A549 (cell line): ENCODE data around the gene FASTKD3. TPM values are rescaled to one million over a fixed set of nuclear protein-coding genes. Genes with fewer than 3 reads are reported as not detected.

Experiments used
- ATAC-seq, 2 experiments: fragments of 200-7000 bp in 1 of 2; fragments of >200 bp in 1 of 2; cut with Nextera tagmentation in 1 of 2; cut with Tn5 transposase in 1 of 2; 3 replicates each; pipeline versions ENCODE4 v1.8.0 to v1.9.1; 2018 to 2020; ENCODE audit warnings: mild to moderate bottlenecking in 1 of 2, moderate library complexity in 1 of 2
- CTCF ChIA-PET: fragments of 300-600 bp; sonication (Branson Sonifier 250); formaldehyde crosslinking; extraction: SDS; loops from one replicate; lab custom pipeline; 2021; ENCODE audit warnings: antibody characterized with exemption, inconsistent platforms; lab: Yijun Ruan, JAX
- POLR2A ChIA-PET: fragments of 350-600 bp; formaldehyde crosslinking; extraction: SDS; loops from one replicate; lab custom pipeline; 2021; ENCODE audit warnings: antibody characterized with exemption, inconsistent platforms; lab: Yijun Ruan, JAX
- DNase-seq, 2 experiments: peaks; one replicate each; pipeline versions ENCODE4 v3.0.0 to v3.0.0-alpha.2; 2011 to 2016; ENCODE audit warnings: low read depth in 1 of 2, low spot score in 1 of 2
- FAIRE-seq: peaks from 2 replicates; lab custom pipeline; 2011; peaks lifted over from hg19 to GRCh38; lab: Jason Lieb, UNC
- H3K27ac ChIP-seq, 2 experiments: fragments of >200 bp; sonication (Bioruptor Twin); formaldehyde crosslinking; 3 replicates each; pipeline ENCODE4 v1.5.1; 2016 to 2017
- H3K4me1 ChIP-seq: fragments of >200 bp; sonication (Bioruptor Twin); formaldehyde crosslinking; 3 replicates; pipeline ENCODE4 v1.6.1; 2016
- H3K4me2 ChIP-seq: fragments of >200 bp; sonication (Bioruptor Twin); formaldehyde crosslinking; 3 replicates; pipeline ENCODE4 v1.6.1; 2016
- H3K4me3 ChIP-seq: fragments of >200 bp; sonication (Bioruptor Twin); formaldehyde crosslinking; 3 replicates; pipeline ENCODE4 v1.5.1; 2016
- H3K9me3 ChIP-seq: fragments of >200 bp; sonication (Bioruptor Twin); formaldehyde crosslinking; 3 replicates; pipeline ENCODE4 v1.6.1; 2016
- ATOH8 ChIP-seq: fragments of 250-450 bp; sonication (Bioruptor Pico); IDR thresholded peaks from 2 replicates; pipeline ENCODE4 v1.5.0; 2020; ENCODE audit warnings: low read depth, mild to moderate bottlenecking, moderate library complexity
- BCL3 ChIP-seq: fragments of >200 bp; sonication (Bioruptor Twin); formaldehyde crosslinking; IDR thresholded peaks from 3 replicates; pipeline ENCODE4 v1.6.1; 2016
- CBX8 ChIP-seq: fragments of 200-600 bp; sonication (generic); IDR thresholded peaks from 2 replicates; pipeline ENCODE4 v1.6.1; 2016
- CHD2 ChIP-seq: fragments of 150-350 bp; IDR thresholded peaks from 2 replicates; pipeline ENCODE4 v1.6.1; 2014; ENCODE audit warnings: low read length; ENCODE audit not compliant: partially characterized antibody
- EHMT2 ChIP-seq: fragments of 200-600 bp; sonication (generic); IDR thresholded peaks from 2 replicates; pipeline ENCODE4 v1.6.1; 2016; ENCODE audit warnings: antibody characterized with exemption, low read depth, mild to moderate bottlenecking, moderate library complexity
- EP300 ChIP-seq, 2 experiments: fragments of >200 bp; sonication (Bioruptor Twin); formaldehyde crosslinking; IDR thresholded peaks; 2 replicates in 1 of 2; 3 replicates in 1 of 2; pipeline ENCODE4 v1.6.1; 2016 to 2017
- HOXA7 ChIP-seq: fragments of 250-450 bp; sonication (Bioruptor Pico); IDR thresholded peaks from 2 replicates; pipeline ENCODE4 v1.5.0; 2020; ENCODE audit warnings: mild to moderate bottlenecking, moderate library complexity
- HOXB13 ChIP-seq: fragments of 250-450 bp; sonication (Bioruptor Pico); IDR thresholded peaks from 2 replicates; pipeline ENCODE4 v1.5.0; 2020; ENCODE audit warnings: low read depth, mild to moderate bottlenecking, moderate library complexity
- HOXB5 ChIP-seq: fragments of 250-450 bp; sonication (Bioruptor Pico); IDR thresholded peaks from 2 replicates; pipeline ENCODE4 v1.5.0; 2020; ENCODE audit warnings: mild to moderate bottlenecking, moderate library complexity
- MAZ ChIP-seq: fragments of 150-350 bp; IDR thresholded peaks from 2 replicates; pipeline ENCODE4 v1.6.1; 2014; ENCODE audit warnings: antibody characterized with exemption, low read depth, low read length, borderline replicate concordance
- NFE2L2 ChIP-seq: fragments of 150-350 bp; conservative IDR thresholded peaks from 2 replicates; pipeline ENCODE4 v1.6.1; 2014; ENCODE audit warnings: low read length
- NR3C1 ChIP-seq: fragments of >200 bp; sonication (Bioruptor Twin); formaldehyde crosslinking; IDR thresholded peaks from 3 replicates; pipeline ENCODE4 v1.6.1; 2017
- RARB ChIP-seq: fragments of 250-450 bp; sonication (Bioruptor Pico); IDR thresholded peaks from 2 replicates; pipeline ENCODE4 v1.8.0; 2021; ENCODE audit warnings: mild to moderate bottlenecking, moderate library complexity
- RNF2 ChIP-seq: fragments of 200-600 bp; sonication (generic); IDR thresholded peaks from 2 replicates; pipeline ENCODE4 v1.6.1; 2016; ENCODE audit warnings: low read depth, mild to moderate bottlenecking, antibody characterized with exemption, moderate library complexity, borderline replicate concordance
- SMC3 ChIP-seq: fragments of >200 bp; sonication (Bioruptor Twin); formaldehyde crosslinking; IDR thresholded peaks from 3 replicates; pipeline ENCODE4 v1.6.1; 2018; ENCODE audit warnings: inconsistent platforms
- TP53 ChIP-seq: fragments of 250-450 bp; sonication (Bioruptor Pico); IDR thresholded peaks from 2 replicates; pipeline ENCODE4 v1.5.0; 2021; ENCODE audit warnings: mild to moderate bottlenecking, moderate library complexity
- WGBS: methylation state at CpG from one replicate; pipeline ENCODE4 v1.1.6; 2017; ENCODE audit errors: missing lambda C conversion rate; 5-methylcytosine and 5-hydroxymethylcytosine counted together
- polyA plus RNA-seq, 4 experiments: library from polyadenylated mRNA; depleted of rRNA in 3 of 4; stranded (reverse); fragments of >200 nt; fragmentation: RNase III in 1 of 4; extraction: RNeasy Plus Mini Kit Qiagen cat#74134 plus additional on column Dnase treatment in 1 of 4; gene quantifications; 2 replicates in 3 of 4; 3 replicates in 1 of 4; pipeline ENCODE4 v1.2.3, GENCODE V29; 2011 to 2017
- TF ChIP-seq, protein P1 (sequence below): IDR thresholded peaks from 2 replicates; pipeline ENCODE4 v1.6.1; 2012

Gene FASTKD3
- polyA plus RNA-seq, 2 of the 4 experiments (the other 2 are of a cell fraction) = 19.5 to 24.8 TPM

DNA sequence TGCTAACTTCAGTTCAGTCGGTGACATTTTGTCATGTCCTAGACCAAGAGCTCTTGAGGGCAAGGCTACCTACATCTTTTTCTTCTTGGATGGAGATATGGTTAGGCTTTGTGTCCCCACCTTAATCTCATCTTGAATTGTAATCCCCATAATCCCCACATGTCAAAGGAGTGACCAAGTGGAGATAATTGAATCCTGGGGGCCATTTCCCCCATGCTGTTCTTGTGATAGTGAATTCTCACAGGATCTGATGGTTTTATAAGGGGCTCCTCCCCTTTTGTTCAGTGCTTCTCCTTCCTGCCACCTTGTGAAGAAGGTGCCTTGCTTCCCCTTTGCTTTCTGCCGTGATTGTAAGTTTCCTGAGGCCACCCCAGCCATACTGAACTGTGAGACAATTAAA, 15.8 kb downstream of the FASTKD3 start:
- ATAC-seq (no peak), FAIRE-seq (no peak), DNase-seq (no peak)
- ChIA-PET POLR2A (no interaction called here), CTCF (no interaction called here)
- H3K4me2 ChIP-seq = no peak overlapping the region
- peaks cover 2% of the 10 kb centered on the region for H3K4me1 ChIP-seq
- no peak overlapping the region for H3K4me3 ChIP-seq
- WGBS = 41% methylated on average over 2 of the region's 2 CpGs
- TF ChIP-seq HOXA7 (CRISPR knock-in tag) (no peak), HOXB5 (CRISPR knock-in tag) (no peak), TP53 (no peak), NR3C1 (no peak)
- no peak overlapping the region for H3K27ac ChIP-seq
- H3K9me3 ChIP-seq = no peaks in the 10 kb centered on the region; the same call in 2 of the 3 replicates

DNA sequence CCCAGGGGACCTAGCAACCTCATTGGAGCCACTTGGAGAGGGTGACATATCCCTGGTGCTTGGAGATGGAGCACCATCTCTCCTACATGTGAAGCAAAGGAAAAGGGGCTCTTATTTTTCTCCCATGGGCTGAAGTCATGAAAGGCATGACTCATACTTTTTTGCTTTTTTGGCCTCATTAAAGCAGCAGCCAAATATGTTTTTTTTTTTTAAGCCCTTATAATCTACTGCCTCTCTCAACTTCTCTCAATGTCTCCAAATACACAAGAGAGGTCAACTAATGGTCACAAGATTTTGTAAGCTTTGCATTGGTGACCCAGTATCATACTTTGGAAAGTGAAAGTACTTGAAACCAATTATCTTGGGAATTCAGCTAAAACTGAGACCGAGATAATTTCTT, 16.3 kb downstream of the FASTKD3 start:
- no peak for DNase-seq
- no peak for ATAC-seq

GRCh38 chr5:7851617-7852289, 17.1 kb downstream of the FASTKD3 start:
- no peaks in the 10 kb centered on the region for H3K4me1 ChIP-seq
- TF ChIP-seq CHD2 = no peak
- no peak for TF ChIP-seq ATOH8 (CRISPR knock-in tag)
- TF ChIP-seq, all 56 proteins: peak for 0
- POLR2A ChIA-PET = no interaction called here
- ATAC-seq (no peak), DNase-seq (no peak), FAIRE-seq (no peak)
- WGBS = 64% methylated on average over 8 of the region's 8 CpGs
- H3K4me2 ChIP-seq = peak overlapping the region; percentile 88; the same call in 1 of the 3 replicates
- H3K9me3 ChIP-seq = no peaks in the 10 kb centered on the region; the same call in 2 of the 3 replicates
- H3K4me3 ChIP-seq = no peak overlapping the region
- H3K27ac ChIP-seq = no peak overlapping the region
- CTCF ChIA-PET = interaction anchor here (0.6 to 0.8 kb wide), 3 partner anchors 25 to 35 kb away, joined by 3 read pairs; no protein-coding TSS in a partner anchor

More for the DNA sequence above, 16.3 kb downstream of the FASTKD3 start:
- Histone ChIP-seq H3K9me3 (no peaks in the 10 kb centered on the region; the same call in 2 of the 3 replicates), H3K4me1 (no peaks in the 10 kb centered on the region; the same call in 2 of the 3 replicates), H3K27ac (no peak overlapping the region), H3K4me2 (no peak overlapping the region), H3K4me3 (no peak overlapping the region)
- POLR2A ChIA-PET = no interaction called here
- WGBS = 55% methylated on average over 1 of the region's 1 CpG
- CTCF ChIA-PET = no interaction called here
- no peak for FAIRE-seq
- TF ChIP-seq RNF2 (no peak), HOXB13 (CRISPR knock-in tag) (no peak), CBX8 (no peak), HOXA7 (CRISPR knock-in tag) (no peak), ATOH8 (CRISPR knock-in tag) (no peak), EHMT2 (no peak), HOXB5 (CRISPR knock-in tag) (no peak), EP300 (IDR thresholded peaks at IDR 0.05) (no peak), MAZ (no peak), SMC3 (no peak), BCL3 (no peak), NFE2L2 (no peak), RARB (CRISPR knock-in tag) (no peak)
- TF ChIP-seq, protein P1, sequence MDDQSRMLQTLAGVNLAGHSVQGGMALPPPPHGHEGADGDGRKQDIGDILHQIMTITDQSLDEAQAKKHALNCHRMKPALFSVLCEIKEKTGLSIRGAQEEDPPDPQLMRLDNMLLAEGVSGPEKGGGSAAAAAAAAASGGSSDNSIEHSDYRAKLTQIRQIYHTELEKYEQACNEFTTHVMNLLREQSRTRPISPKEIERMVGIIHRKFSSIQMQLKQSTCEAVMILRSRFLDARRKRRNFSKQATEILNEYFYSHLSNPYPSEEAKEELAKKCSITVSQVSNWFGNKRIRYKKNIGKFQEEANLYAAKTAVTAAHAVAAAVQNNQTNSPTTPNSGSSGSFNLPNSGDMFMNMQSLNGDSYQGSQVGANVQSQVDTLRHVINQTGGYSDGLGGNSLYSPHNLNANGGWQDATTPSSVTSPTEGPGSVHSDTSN = no peak
